Measurements from ENCODE around the gene MRPL23. TPM values are rescaled to one million over a fixed set of nuclear protein-coding genes. Genes with fewer than 3 reads are reported as not detected.
A peak's percentile ranks its signal among the peaks of the same experiment; 100 is the strongest.

The MRPL23 gene
- total RNA-seq, 1 experiment from 2014 or later = 98.0 TPM

- Mint-ChIP-seq H3K4me3 (ENCODE audit: unreplicated experiment) (no peak overlapping the region), H3K9me3 (ENCODE audit: unreplicated experiment) (peaks cover 7% of the 10 kb centered on the region), H3K4me1 (ENCODE audit: insufficient read depth, unreplicated experiment) (no peaks in the 10 kb centered on the region), H3K27me3 (ENCODE audit: insufficient read depth, unreplicated experiment) (peaks cover 26% of the 10 kb centered on the region), H3K27ac (ENCODE audit: low read depth, unreplicated experiment) (no peak overlapping the region), H3K36me3 (ENCODE audit: insufficient read depth, unreplicated experiment) (no peaks in the 10 kb centered on the region)
- CTCF ChIA-PET = no interaction called here
- DNase-seq (ENCODE audit: unreplicated experiment) = no peak
- intact Hi-C loops (cut with micrococcal nuclease) = loop anchor here (1.0 to 5.0 kb wide), 3 partner anchors 35 to 224 kb away; no protein-coding TSS in a partner anchor
- peak; percentile 38 for TF ChIP-seq CTCF (IDR thresholded peaks at IDR 0.05; ENCODE audit: unreplicated experiment)
- POLR2A ChIA-PET = no interaction called here
- BruUV-seq (replicated peaks) = no TSS peak
Measured at GRCh38 chr11:1917523-1918435, 29.4 kb upstream of the MRPL23 start.

- H3K27me3 Mint-ChIP-seq (ENCODE audit: insufficient read depth, unreplicated experiment) = peaks cover 17% of the 10 kb centered on the region
- ChIA-PET CTCF (no interaction called here), POLR2A (no interaction called here)
- DNase-seq (ENCODE audit: unreplicated experiment) = peak; percentile 31
- H3K4me3 Mint-ChIP-seq (ENCODE audit: unreplicated experiment) = no peak overlapping the region
- no TSS peak for BruUV-seq (replicated peaks)
- no peak overlapping the region for H3K27ac Mint-ChIP-seq (ENCODE audit: low read depth, unreplicated experiment)
- peaks cover 7% of the 10 kb centered on the region for H3K9me3 Mint-ChIP-seq (ENCODE audit: unreplicated experiment)
- peak; percentile 31 for TF ChIP-seq CTCF (IDR thresholded peaks at IDR 0.05; ENCODE audit: unreplicated experiment)
- no peaks in the 10 kb centered on the region for H3K4me1 Mint-ChIP-seq (ENCODE audit: insufficient read depth, unreplicated experiment)
- intact Hi-C loops (cut with micrococcal nuclease) = loop anchor here (1.0 to 5.0 kb wide), 3 partner anchors 36 to 225 kb away; no protein-coding TSS in a partner anchor
- H3K36me3 Mint-ChIP-seq (ENCODE audit: insufficient read depth, unreplicated experiment) = no peaks in the 10 kb centered on the region
Measured at GRCh38 chr11:1918436-1919315, 28.5 kb upstream of the MRPL23 start.

GRCh38 chr11:1919391-1920127, 27.6 kb upstream of the MRPL23 start, which contains the start of gene TNNT3:
Gene TNNT3, plus strand, starts transcription at chr11:1919703. Its CDS starts 3,172 bp downstream, at chr11:1922875.
- no peaks in the 10 kb centered on the region for H3K4me1 Mint-ChIP-seq (ENCODE audit: insufficient read depth, unreplicated experiment)
- BruUV-seq (replicated peaks) = no TSS peak
- no peaks in the 10 kb centered on the region for H3K36me3 Mint-ChIP-seq (ENCODE audit: insufficient read depth, unreplicated experiment)
- ChIA-PET POLR2A (interaction anchor here (0.5 to 0.7 kb wide), 2 partner anchors 8 to 14 kb away, joined by 3 to 4 read pairs; no protein-coding TSS in a partner anchor), CTCF (interaction anchor here (0.6 to 1.1 kb wide), 2 partner anchors 37 to 264 kb away, joined by 4 read pairs; no protein-coding TSS in a partner anchor)
- H3K9me3 Mint-ChIP-seq (ENCODE audit: unreplicated experiment) = no peaks in the 10 kb centered on the region
- no peak within 1 kb of the TSS for H3K4me3 Mint-ChIP-seq (ENCODE audit: unreplicated experiment)
- no peak within 1 kb of the TSS for H3K27ac Mint-ChIP-seq (ENCODE audit: low read depth, unreplicated experiment)
- peaks cover 16% of the 10 kb centered on the region for H3K27me3 Mint-ChIP-seq (ENCODE audit: insufficient read depth, unreplicated experiment)
- no peak for DNase-seq (ENCODE audit: unreplicated experiment)
- TF ChIP-seq CTCF (IDR thresholded peaks at IDR 0.05; ENCODE audit: unreplicated experiment) = no peak
- intact Hi-C loops (cut with micrococcal nuclease) = loop anchor here (5.0 kb wide), 1 partner anchor 37 kb away; no protein-coding TSS in a partner anchor
